ENCODE data around the gene ZC3H8.

GRCh38 chr2:112173646-112174319 lies 81.1 kb downstream of the ZC3H8 start:
- no peak for TF ChIP-seq POLR2AphosphoS5 (IDR thresholded peaks at IDR 0.05; ENCODE audit: low read depth, low read length)
- no peak for TF ChIP-seq POLR2A (IDR thresholded peaks at IDR 0.05; ENCODE audit: low read depth, low read length)
- TF ChIP-seq TAF1 (IDR thresholded peaks at IDR 0.05; ENCODE audit: low read depth, low read length), result no peak
- no peak for TF ChIP-seq POU2F2 (IDR thresholded peaks at IDR 0.05; ENCODE audit: low read depth, low read length)
